GM21381 (cell line): ENCODE data around the gene LRRC23.

ENCODE experiments used
- ATAC-seq: cut with Tn5 transposase; IDR thresholded peaks from one replicate; pipeline ENCODE4 v1.9.1; 2021; ENCODE audit warnings: mild to moderate bottlenecking, moderate library complexity; ENCODE audit not compliant: unreplicated experiment

The LRRC23 gene

DNA sequence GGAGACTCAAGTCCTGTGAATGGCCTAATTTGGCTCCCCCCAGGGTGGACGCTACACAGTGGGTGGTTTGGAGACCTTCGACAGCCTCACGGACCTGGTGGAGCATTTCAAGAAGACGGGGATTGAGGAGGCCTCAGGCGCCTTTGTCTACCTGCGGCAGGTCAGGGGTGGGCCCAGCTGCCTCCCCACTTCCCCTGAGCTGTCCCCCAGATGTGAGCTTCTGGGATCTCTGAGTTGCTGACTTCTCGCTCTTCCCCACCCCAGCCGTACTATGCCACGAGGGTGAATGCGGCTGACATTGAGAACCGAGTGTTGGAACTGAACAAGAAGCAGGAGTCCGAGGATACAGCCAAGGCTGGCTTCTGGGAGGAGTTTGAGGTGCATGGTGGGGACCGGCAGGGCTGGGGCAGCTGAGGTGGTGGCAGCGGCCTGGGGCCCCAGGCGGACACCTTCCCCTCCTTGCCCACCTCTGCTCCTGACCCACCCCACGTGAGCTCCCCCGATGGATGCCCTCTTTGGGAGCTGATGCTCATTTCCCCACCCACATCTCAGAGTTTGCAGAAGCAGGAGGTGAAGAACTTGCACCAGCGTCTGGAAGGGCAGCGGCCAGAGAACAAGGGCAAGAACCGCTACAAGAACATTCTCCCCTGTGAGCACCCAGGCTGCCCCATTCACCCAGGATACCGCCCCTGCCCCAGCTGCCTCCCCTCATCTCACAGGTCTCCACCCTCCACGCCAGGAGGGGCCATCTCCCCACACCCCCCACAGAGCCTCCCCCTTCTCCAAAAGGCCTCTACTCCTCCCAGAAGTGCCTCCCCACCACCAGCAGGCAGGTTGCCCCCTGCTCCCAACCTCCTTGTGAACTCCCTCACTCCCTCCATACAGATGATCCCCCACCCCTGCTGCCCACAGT is 50.7 kb downstream of the LRRC23 start:
- no peak for ATAC-seq

DNA sequence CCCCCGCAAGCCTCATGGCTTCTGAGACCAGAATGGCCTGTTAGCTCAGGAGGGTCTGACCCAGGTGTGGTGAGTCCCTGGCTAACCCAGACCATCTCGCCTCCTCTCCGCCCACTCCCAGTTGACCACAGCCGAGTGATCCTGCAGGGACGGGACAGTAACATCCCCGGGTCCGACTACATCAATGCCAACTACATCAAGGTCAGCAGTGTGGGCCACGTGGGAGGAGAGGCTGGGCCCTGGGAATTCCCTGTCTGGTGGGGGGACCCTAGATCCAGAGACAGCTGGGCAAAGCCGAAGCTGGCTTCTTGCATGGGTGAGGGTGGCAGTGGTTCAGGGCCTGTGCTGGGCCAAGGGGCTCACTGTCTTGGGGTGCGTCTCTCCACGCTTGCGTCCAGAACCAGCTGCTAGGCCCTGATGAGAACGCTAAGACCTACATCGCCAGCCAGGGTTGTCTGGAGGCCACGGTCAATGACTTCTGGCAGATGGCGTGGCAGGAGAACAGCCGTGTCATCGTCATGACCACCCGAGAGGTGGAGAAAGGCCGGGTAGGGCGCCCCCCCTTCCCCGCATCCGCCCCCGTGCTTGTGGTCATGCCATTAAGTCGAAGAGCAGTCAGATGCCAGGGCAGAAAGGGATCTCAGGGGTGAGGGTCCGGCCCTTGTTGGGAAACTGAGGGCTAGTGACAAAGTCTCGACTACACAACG is 51.6 kb downstream of the LRRC23 start:
- no peak for ATAC-seq

DNA sequence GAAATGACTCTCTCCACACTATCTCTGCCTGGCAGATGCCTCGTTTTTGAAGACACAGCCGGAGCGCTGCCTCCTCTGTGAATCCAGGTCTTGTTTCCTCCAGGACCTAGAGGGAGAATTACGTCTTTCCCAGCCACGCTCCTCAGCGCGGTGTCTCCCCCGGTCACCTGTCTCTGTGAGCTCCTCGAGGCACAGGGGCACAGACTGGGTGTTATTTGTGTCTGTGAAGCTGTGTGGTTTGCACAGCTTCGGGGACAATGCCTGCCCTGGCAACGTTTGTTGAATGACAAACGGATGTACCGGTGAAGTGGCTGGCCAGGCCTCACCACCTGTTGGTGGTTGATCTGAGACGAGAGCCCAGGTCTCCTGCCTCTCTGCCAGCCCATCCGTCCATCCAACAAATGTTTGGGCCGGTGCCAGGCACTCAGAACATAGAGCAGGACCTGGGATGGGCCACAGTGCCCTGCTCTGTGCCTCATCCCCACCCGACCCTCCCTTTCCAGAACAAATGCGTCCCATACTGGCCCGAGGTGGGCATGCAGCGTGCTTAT is 52.6 kb downstream of the LRRC23 start:
- no peak for ATAC-seq

DNA sequence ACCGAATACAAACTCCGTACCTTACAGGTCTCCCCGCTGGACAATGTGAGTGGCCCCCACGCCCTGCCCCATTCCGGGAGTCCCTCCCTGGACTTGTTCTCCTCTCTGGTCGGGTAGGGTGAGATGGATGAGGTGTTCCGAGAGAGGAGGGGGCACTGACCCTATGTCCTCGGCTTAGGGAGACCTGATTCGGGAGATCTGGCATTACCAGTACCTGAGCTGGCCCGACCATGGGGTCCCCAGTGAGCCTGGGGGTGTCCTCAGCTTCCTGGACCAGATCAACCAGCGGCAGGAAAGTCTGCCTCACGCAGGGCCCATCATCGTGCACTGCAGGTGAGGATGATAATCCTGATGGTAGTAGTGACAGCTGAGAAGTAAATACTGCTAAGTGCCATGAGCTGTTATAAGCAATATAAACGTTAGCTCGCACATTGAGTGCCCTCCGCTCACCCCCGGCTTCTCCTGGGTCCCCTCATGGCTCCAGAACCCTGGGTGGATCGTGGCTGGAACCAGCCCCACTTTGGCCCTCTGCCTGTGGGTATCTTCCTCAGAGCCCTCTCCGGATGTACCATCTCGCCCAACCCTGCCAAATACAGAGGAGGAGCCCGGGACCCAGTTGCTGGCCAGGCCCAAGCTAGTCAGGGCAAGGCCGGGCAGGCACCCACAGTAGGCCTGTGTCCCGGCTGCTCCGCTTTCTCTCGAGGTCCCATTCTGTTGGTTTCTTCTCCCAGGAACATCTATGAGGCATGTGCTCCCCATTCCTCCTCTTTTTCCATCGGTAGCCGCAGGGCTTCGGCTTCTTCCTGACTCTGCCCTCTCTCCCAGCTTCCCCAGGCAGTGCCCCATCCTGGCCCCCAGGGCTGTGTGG is 53.4 kb downstream of the LRRC23 start:
- ATAC-seq, result no peak

DNA sequence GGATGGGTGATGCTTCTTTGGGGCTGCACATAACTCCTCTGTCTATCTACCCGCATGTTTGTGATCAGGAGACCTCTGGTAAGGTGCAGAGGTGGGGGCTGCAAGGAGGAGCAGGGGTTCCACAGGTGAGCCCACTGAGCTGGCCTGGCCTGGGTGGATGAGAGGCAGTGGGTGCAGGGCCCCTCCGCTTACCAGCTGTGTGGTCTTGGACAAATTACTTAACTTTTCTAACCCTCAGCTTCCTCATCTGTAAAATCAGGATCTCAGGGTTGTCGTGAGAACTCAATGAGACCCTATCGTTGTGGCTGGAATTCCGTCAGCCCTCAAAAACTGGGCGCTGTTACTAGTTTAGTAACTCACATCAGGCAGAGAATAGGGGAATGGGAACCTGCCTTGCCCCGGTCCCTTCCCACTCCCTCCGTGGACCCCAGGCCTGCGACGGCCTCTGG is 54.0 kb downstream of the LRRC23 start:
- ATAC-seq, result no peak

DNA sequence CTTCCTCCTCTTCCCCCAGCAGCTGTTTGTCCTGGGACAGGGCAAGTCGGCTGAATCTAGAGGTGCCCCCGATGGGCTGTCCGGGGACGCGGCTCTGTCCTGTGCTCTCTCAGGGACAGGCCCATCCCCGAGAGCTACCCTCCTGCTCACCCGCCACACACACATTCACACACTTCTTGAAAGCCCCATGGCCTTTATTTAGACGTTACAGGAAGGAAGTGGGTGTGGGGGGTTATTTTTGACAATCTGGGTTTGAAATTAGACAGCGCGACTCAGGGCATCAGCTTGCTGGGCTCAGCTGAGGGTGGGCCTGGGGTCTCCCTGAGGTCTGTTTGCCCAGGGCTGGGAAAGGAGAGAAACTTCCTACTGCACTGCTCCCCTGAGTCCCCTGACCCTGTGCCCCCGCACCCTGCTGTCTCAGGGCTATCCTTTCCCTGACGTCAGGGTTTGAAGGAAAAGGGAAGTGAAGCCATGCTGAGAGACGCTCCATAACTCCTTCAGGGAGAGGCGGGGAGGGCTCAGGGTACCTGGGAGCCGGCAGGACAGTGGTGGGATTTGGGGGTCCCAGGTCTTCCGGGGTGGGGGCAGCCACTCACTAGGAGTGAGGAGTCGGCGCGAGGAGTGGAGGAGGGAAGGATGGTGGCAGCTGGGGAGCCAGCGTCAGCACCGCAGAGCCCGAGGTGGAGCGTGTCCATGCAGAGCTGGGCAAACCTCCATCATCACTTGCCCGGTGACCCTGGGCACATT is 54.6 kb downstream of the LRRC23 start:
- ATAC-seq, result peak; percentile 48

DNA sequence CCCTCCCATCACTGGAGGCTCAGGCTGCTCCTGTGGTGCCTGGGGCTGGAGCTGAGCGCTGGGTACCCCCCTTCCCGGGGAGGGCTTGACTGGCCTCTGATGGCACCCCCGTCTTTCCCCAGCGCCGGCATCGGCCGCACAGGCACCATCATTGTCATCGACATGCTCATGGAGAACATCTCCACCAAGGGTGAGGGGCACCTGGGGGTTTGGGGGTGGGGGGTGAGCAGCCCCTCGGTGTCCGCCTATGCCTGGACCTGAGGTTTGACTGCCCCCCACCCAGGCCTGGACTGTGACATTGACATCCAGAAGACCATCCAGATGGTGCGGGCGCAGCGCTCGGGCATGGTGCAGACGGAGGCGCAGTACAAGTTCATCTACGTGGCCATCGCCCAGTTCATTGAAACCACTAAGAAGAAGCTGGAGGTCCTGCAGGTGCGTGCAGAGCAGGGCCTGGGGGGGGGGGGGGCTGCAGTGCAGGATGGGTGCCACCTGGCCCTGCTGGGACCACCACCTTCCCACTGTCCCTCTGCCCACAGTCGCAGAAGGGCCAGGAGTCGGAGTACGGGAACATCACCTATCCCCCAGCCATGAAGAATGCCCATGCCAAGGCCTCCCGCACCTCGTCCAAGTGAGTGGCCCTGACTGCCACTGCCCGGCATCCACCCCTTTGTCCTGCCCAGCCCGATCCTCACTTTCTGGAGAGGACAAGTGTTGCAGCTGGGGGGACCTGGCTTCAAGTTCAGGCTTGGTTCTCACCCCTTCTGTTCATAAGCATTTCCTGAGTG is 55.4 kb downstream of the LRRC23 start:
- ATAC-seq, result no peak

DNA sequence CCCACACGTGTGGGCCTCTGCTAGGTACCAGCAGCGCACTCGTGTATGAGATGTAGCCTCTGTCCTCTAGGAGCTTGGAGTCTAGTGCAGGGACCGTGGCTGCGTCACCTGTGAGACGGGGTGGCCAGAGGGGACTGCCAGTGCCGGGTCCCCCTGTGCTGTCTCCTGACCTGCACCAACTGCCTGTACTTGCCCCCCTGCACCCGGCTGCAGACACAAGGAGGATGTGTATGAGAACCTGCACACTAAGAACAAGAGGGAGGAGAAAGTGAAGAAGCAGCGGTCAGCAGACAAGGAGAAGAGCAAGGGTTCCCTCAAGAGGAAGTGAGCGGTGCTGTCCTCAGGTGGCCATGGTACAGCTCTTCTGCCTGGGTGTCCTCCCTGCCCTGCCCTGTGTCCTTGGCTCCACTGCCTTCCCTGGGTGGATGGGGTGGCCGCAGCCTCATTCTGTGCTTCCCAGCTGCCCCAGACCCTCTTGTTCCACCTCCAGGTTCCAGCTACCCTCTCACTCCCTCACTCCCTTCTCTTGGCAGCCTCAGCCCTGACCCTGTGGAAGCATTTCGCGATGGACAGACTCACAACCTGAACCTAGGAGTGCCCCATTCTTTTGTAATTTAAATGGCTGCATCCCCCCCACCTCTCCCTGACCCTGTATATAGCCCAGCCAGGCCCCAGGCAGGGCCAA is 56.1 kb downstream of the LRRC23 start:
- ATAC-seq, result no peak

DNA sequence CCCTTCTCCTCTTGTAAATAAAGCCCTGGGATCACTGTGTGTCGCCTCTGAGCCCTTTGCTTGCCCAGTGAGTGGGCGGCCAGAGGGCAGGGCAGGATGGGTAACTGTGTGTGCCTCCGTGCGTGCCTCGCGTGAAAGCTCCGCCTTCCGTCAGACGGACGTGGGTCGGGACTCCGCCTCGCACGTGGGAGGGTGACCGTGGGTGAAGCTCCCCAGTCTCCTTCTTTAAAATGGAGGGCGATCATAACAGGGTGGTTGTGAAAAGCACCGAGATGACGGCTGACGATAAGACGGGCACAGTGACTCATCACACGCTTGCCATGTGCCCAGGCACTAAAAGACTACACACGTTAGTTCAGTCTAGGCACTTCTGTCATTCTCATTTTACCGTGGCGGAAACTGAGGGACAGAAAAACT is 56.7 kb downstream of the LRRC23 start:
- ATAC-seq, result no peak

DNA sequence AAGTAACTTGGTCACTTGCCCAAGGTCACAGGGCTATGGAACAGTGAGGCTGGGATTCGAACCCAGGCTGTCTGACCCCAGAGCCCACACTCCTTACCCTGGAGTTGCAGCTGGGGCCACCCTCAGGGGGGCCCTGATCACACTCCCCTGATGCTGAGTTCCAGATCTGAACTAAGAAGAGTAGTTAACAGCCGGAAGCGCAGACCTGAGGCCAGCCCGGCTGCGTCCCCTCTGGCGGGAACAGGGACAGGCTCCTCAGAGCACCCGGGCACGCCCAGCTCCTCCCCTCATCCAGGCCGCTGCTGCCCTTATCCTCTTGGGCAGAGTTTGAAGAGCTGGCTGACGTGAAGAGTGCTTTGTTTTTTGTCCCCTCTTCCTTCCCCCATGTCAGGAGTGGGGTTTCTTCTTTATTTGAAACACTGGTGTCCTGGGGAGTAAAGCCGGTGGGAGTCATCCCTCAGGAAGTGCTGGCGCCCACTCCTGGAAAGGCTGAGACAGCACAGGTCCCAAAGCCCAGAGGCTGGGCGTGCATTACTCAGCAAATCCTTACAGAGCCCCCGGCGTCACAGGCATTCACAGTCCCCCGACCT is 57.2 kb downstream of the LRRC23 start:
- ATAC-seq, result no peak

DNA sequence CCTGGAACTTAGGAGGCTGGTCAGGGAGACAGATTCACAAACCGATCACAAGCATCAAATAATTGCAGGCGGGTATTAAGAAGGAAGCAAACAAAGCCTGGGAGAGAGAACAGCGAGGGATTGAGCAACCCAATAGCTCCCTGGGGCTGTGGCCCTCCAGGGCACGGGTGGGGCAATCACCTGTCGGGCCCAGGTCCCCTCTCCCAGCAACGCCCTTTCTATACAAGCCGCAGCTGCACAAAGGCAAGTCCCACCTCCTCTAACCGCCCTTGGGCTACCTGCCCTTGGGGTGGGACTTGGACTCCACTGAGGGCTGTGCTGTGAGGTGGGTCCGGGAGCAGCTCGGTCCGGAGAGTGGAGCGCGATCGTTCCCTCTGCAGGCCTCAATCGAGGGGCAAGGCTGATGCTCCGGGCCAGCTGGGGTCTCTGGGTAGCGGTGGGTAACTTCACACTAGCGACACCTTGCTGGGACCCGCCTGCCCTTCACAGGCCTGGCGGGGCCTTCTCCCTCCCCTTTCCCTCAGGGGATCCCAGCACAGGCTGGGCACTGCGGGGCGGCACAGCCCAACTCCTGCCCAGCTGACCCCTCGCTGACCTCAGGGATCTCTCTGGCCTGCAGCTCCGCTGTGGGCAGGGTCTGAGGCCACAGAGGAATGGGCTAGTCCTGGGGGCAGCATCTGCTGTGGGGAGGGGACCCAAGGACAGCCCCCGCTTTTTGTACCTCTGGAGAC is 57.8 kb downstream of the LRRC23 start:
- ATAC-seq, result no peak

DNA sequence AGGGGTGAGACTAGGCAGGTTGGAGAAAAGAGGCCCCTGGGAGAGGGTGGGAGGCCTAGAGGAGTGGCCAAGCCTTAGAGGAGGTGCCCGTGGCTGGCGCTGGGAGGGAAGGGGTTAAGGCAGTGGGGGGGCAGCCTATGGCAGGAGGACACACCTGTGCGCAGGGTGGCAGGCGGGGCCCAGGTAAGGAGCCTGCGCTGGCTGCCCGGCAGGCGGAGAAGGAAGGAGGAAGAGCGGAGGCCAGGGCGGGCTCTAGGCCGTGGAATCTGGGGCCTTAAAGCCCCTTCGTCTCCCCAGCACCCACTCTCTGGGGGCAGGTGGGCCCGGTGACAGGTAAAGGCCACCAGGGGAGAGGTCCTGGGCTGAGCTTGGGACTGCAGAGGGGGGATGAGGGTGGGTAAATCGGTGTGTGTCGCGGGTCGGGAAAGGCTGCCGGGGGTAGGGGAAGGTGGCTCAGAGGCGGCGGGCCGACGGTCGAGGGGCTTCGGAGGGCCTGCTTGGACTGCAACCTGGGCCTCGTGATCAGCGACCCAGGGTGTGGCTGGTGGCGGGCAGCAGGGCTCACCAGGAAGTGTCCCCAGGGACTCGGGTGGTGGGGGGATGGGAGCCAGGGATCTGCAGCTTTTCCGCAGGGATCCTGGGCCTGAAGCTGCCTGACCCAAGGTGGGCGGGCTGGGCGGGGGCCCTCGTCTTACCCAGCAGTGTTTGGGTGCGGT is 58.6 kb downstream of the LRRC23 start:
- no peak for ATAC-seq
